Activated CD8-positive, alpha-beta T cell treated with anti-CD3 and anti-CD28 coated beads for 36 hours (primary cell): ENCODE data around the gene SDHB. TPM values are rescaled to one million over a fixed set of nuclear protein-coding genes. Genes with fewer than 3 reads are reported as not detected.

Experiments used
- ATAC-seq: fragments of 200-7000 bp; cut with Tn5 transposase; one replicate; pipeline ENCODE4 v1.10.0; 2021; ENCODE audit warnings: mild to moderate bottlenecking, moderate library complexity
- CTCF ChIA-PET: fragments of 350-600 bp; sonication (Branson Sonifier 250); formaldehyde crosslinking; loops from one replicate; lab custom pipeline; 2021; ENCODE audit warnings: antibody characterized with exemption; lab: Charles Lee
- POLR2A ChIA-PET: fragments of 350-600 bp; sonication (Branson Sonifier 250); formaldehyde crosslinking; loops from one replicate; lab custom pipeline; 2021; ENCODE audit warnings: antibody characterized with exemption; lab: Charles Lee
- DNase-seq: peaks from one replicate; pipeline ENCODE4 v3.0.0-alpha.2; 2020
- H3K27ac Mint-ChIP-seq: one replicate; pipeline ENCODE4 v1.8.0; 2021; ENCODE audit warnings: mild to moderate bottlenecking, mixed read lengths
- H3K27me3 Mint-ChIP-seq: one replicate; pipeline ENCODE4 v1.8.0; 2021; ENCODE audit warnings: mixed read lengths
- H3K36me3 Mint-ChIP-seq: one replicate; pipeline ENCODE4 v1.8.0; 2021; ENCODE audit warnings: low read depth, mixed read lengths
- H3K4me1 Mint-ChIP-seq: one replicate; pipeline ENCODE4 v1.8.0; 2021; ENCODE audit warnings: low read depth, mixed read lengths
- H3K4me3 Mint-ChIP-seq: one replicate; pipeline ENCODE4 v1.8.0; 2021; ENCODE audit warnings: mild to moderate bottlenecking, moderate library complexity, mixed read lengths
- H3K9me3 Mint-ChIP-seq: one replicate; pipeline ENCODE4 v1.8.0; 2021; ENCODE audit warnings: mixed read lengths
- CTCF ChIP-seq: fragments of 200-600 bp; IDR thresholded peaks from one replicate; pipeline ENCODE4 v1.8.0; 2022; ENCODE audit warnings: antibody characterized with exemption, mild to moderate bottlenecking
- intact Hi-C: fragments of 100-400 bp; cut with micrococcal nuclease; formaldehyde crosslinking; loops from one replicate; pipeline ENCODE4 v1.10.0; 2022
- total RNA-seq, 2 experiments: library from RNA; stranded (reverse); gene quantifications; one replicate each; pipeline ENCODE4 v1.2.3, GENCODE V29; 2021

Gene SDHB
- total RNA-seq, 2 experiments from 2014 or later = 135 to 148 TPM

- Mint-ChIP-seq H3K9me3 (no peaks in the 10 kb centered on the region), H3K4me1 (no peaks in the 10 kb centered on the region), H3K27ac (no peak overlapping the region), H3K27me3 (no peaks in the 10 kb centered on the region), H3K36me3 (peaks cover 3% of the 10 kb centered on the region), H3K4me3 (no peak overlapping the region)
- no peak for ATAC-seq
- no peak for DNase-seq
- ChIA-PET POLR2A (no interaction called here), CTCF (no interaction called here)
- intact Hi-C loops = no loop called here
- no peak for TF ChIP-seq CTCF
These were observed 62.3 kb downstream of the SDHB start for GRCh38 chr1:16991571-16991970.

GRCh38 chr1:16989676-16990391 is 64.0 kb downstream of the SDHB start:
- ChIA-PET CTCF (no interaction called here), POLR2A (interaction anchor here (0.5 kb wide), 1 partner anchor 56 kb away, joined by 5 read pairs; no protein-coding TSS in a partner anchor)
- Mint-ChIP-seq H3K27me3 (no peaks in the 10 kb centered on the region), H3K36me3 (peaks cover 8% of the 10 kb centered on the region), H3K9me3 (no peaks in the 10 kb centered on the region), H3K27ac (no peak overlapping the region), H3K4me3 (no peak overlapping the region), H3K4me1 (no peaks in the 10 kb centered on the region)
- intact Hi-C loops = no loop called here
- no peak for DNase-seq
- no peak for TF ChIP-seq CTCF
- no peak for ATAC-seq

- no peak for TF ChIP-seq CTCF
- H3K36me3 Mint-ChIP-seq = peaks cover 8% of the 10 kb centered on the region
- H3K9me3 Mint-ChIP-seq = no peaks in the 10 kb centered on the region
- ChIA-PET POLR2A (no interaction called here), CTCF (no interaction called here)
- H3K27me3 Mint-ChIP-seq = peaks cover 3% of the 10 kb centered on the region
- no peaks in the 10 kb centered on the region for H3K4me1 Mint-ChIP-seq
- intact Hi-C loops = no loop called here
- ATAC-seq (no peak), DNase-seq (no peak)
- H3K4me3 Mint-ChIP-seq = no peak overlapping the region
- H3K27ac Mint-ChIP-seq = no peak overlapping the region
These were observed 65.6 kb downstream of the SDHB start for GRCh38 chr1:16988210-16988609.

GRCh38 chr1:16986962-16987361 is 66.9 kb downstream of the SDHB start:
- H3K4me3 Mint-ChIP-seq = no peak overlapping the region
- CTCF ChIA-PET = interaction anchor here (1.2 kb wide), 1 partner anchor 27 kb away, joined by 3 read pairs; no protein-coding TSS in a partner anchor

More at GRCh38 chr1:16986962-16987361, 66.9 kb downstream of the SDHB start:
- peak; percentile 32 for TF ChIP-seq CTCF
- POLR2A ChIA-PET = no interaction called here
- H3K9me3 Mint-ChIP-seq = no peaks in the 10 kb centered on the region
- H3K36me3 Mint-ChIP-seq = peaks cover 8% of the 10 kb centered on the region
- H3K27ac Mint-ChIP-seq = no peak overlapping the region
- H3K4me1 Mint-ChIP-seq = no peaks in the 10 kb centered on the region
- peaks cover 7% of the 10 kb centered on the region for H3K27me3 Mint-ChIP-seq
- intact Hi-C loops = no loop called here
- ATAC-seq (no peak), DNase-seq (no peak)
